Measurements from ENCODE around the gene KRTAP2-2. TPM values are rescaled to one million over a fixed set of nuclear protein-coding genes. Genes with fewer than 3 reads are reported as not detected.

The KRTAP2-2 gene
- polyA plus RNA-seq, 2 of the 4 experiments (the other 2 are of a cell fraction) = not detected

GRCh38 chr17:41012326-41013120 lies 42.5 kb downstream of the KRTAP2-2 start:
- ATAC-seq = no peak
- TF ChIP-seq HES2 (IDR thresholded peaks at IDR 0.05) (no peak), CHD4 (IDR thresholded peaks at IDR 0.05; ENCODE audit: borderline replicate concordance) (no peak), CTCF (IDR thresholded peaks at IDR 0.05) (no peak), ELK1 (IDR thresholded peaks at IDR 0.05; ENCODE audit: low read depth, low read length) (no peak), MYC (IDR thresholded peaks at IDR 0.05; ENCODE audit: borderline replicate concordance, low read length) (no peak), KDM5A (IDR thresholded peaks at IDR 0.05) (no peak), HEYL (CRISPR knock-in tag; IDR thresholded peaks at IDR 0.05) (no peak)
- Histone ChIP-seq H3K4me1 (peaks cover 18% of the 10 kb centered on the region; the same call in 2 of the 3 replicates), H3K4me3 (no peak overlapping the region), H3K9me3 (no peaks in the 10 kb centered on the region), H3K27ac (no peak overlapping the region), H3K4me2 (no peak overlapping the region)
- POLR2A ChIA-PET = no interaction called here
- FAIRE-seq = peak; percentile 51
- WGBS (ENCODE audit: missing lambda C conversion rate) = 72% methylated on average over 6 of the region's 6 CpGs
- CTCF ChIA-PET = no interaction called here
- no peak for DNase-seq (ENCODE audit: low read depth in 1 of 2, low spot score in 1 of 2)

- POLR2A ChIA-PET = no interaction called here
- FAIRE-seq (peak; percentile 54), DNase-seq (ENCODE audit: low read depth in 1 of 2, low spot score in 1 of 2) (no peak), ATAC-seq (no peak)
- Histone ChIP-seq H3K9me3 (no peaks in the 10 kb centered on the region), H3K4me2 (no peak overlapping the region), H3K4me1 (peaks cover 18% of the 10 kb centered on the region; the same call in 2 of the 3 replicates), H3K4me3 (no peak overlapping the region), H3K27ac (no peak overlapping the region)
- TF ChIP-seq JUNB (IDR thresholded peaks at IDR 0.05) (no peak), NFE2L2 (conservative IDR thresholded peaks at IDR 0.05; ENCODE audit: low read length) (no peak), BHLHE40 (IDR thresholded peaks at IDR 0.05; ENCODE audit: low read depth, low read length) (no peak), ZSCAN20 (CRISPR knock-in tag; IDR thresholded peaks at IDR 0.05) (no peak), CEBPB (IDR thresholded peaks at IDR 0.05) (no peak), POLR2A (IDR thresholded peaks at IDR 0.05; ENCODE audit: low read length) (no peak), SREBF2 (IDR thresholded peaks at IDR 0.05) (no peak), CHD2 (IDR thresholded peaks at IDR 0.05; ENCODE audit: low read length, partially characterized antibody) (no peak), RAD21 (conservative IDR thresholded peaks at IDR 0.05 in 1 of 2, IDR thresholded peaks at IDR 0.05 in 1 of 2) (no peak), HOXB5 (CRISPR knock-in tag; IDR thresholded peaks at IDR 0.05) (no peak), TFCP2L1 (CRISPR knock-in tag; IDR thresholded peaks at IDR 0.05) (no peak), ZFP36 (IDR thresholded peaks at IDR 0.05; ENCODE audit: borderline replicate concordance, partially characterized antibody) (no peak), USF2 (IDR thresholded peaks at IDR 0.05) (no peak), MAZ (IDR thresholded peaks at IDR 0.05; ENCODE audit: borderline replicate concordance, low read depth, low read length) (no peak), CBX2 (IDR thresholded peaks at IDR 0.05; ENCODE audit: borderline replicate concordance, low read depth) (no peak), REST (IDR thresholded peaks at IDR 0.05) (no peak)
- CTCF ChIA-PET = no interaction called here
Observed at GRCh38 chr17:41010441-41010840, 44.6 kb downstream of the KRTAP2-2 start.
